HEK293 (cell line): ENCODE data around the gene CREB5.

Experiments
- TRIM28 ChIP-seq: IDR thresholded peaks from 2 replicates; pipeline ENCODE4 v1.6.1; 2011; ENCODE audit warnings: low read length, control low read depth, borderline replicate concordance
- YY1 ChIP-seq: fragments of 450-650 bp; formaldehyde crosslinking; IDR thresholded peaks from 2 replicates; pipeline ENCODE4 v1.5.1; 2018; ENCODE audit warnings: missing biosample characterization, missing genetic modification characterization
- ZBTB21 ChIP-seq: fragments of 450-650 bp; formaldehyde crosslinking; IDR thresholded peaks from 2 replicates; pipeline ENCODE4 v1.5.1; 2017; ENCODE audit warnings: missing biosample characterization, missing genetic modification characterization
- ZNF623 ChIP-seq: fragments of 450-650 bp; formaldehyde crosslinking; IDR thresholded peaks from 2 replicates; pipeline ENCODE4 v1.5.1; 2016; ENCODE audit warnings: missing biosample characterization, missing genetic modification characterization
- ZNF658 ChIP-seq: fragments of 450-650 bp; formaldehyde crosslinking; IDR thresholded peaks from 2 replicates; pipeline ENCODE4; 2016; ENCODE audit warnings: missing biosample characterization, missing genetic modification characterization
- ZNF776 ChIP-seq: fragments of 450-650 bp; formaldehyde crosslinking; IDR thresholded peaks from 2 replicates; pipeline ENCODE4 v1.5.0; 2017; ENCODE audit warnings: missing biosample characterization, missing genetic modification characterization, borderline replicate concordance
- ZNF777 ChIP-seq: fragments of 450-650 bp; formaldehyde crosslinking; IDR thresholded peaks from 2 replicates; pipeline ENCODE4 v1.5.1; 2017; ENCODE audit warnings: missing biosample characterization, missing genetic modification characterization, borderline replicate concordance
- ZNF837 ChIP-seq: fragments of 450-650 bp; formaldehyde crosslinking; IDR thresholded peaks from 2 replicates; pipeline ENCODE4 v1.5.1; 2016; ENCODE audit warnings: missing biosample characterization, missing genetic modification characterization
- ZSCAN23 ChIP-seq: fragments of 450-650 bp; formaldehyde crosslinking; IDR thresholded peaks from 2 replicates; pipeline ENCODE4 v1.5.1; 2016; ENCODE audit warnings: missing biosample characterization, missing genetic modification characterization
- TF ChIP-seq, protein P1 (sequence below): fragments of 450-650 bp; formaldehyde crosslinking; IDR thresholded peaks from 2 replicates; pipeline ENCODE4 v1.5.1; 2016; ENCODE audit warnings: missing biosample characterization, missing genetic modification characterization, low read depth

DNA sequence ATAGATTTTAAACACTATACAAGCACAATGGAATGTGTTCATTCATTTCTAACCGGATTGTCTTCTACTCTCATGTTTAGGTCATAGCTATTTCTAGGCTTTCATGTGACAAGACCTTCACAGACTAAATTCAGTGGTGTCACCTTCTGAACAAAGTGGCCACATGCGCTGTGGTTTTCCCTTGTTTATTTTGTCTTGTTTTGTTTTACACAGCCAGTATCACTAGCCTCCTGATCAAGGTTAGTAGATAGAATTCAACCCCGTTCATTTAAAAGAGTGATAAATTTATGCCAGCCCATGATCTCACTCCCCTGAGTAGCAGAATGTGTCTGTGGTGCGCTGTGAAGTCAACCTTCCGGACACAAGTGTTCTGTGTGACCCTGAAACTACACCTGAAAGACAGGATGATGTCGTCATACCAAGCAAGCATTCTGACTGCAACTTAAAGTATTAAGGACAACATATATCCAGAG is 209.1 kb downstream of the CREB5 start:
- no peak for TF ChIP-seq ZNF837 (tag by site-specific recombination)
- no peak for TF ChIP-seq ZNF776 (tag by site-specific recombination)
- TF ChIP-seq ZNF777 (tag by site-specific recombination) = no peak
- no peak for TF ChIP-seq YY1 (tag by site-specific recombination)
- peak; percentile 34 for TF ChIP-seq ZBTB21 (tag by site-specific recombination)
- TF ChIP-seq, protein P1, sequence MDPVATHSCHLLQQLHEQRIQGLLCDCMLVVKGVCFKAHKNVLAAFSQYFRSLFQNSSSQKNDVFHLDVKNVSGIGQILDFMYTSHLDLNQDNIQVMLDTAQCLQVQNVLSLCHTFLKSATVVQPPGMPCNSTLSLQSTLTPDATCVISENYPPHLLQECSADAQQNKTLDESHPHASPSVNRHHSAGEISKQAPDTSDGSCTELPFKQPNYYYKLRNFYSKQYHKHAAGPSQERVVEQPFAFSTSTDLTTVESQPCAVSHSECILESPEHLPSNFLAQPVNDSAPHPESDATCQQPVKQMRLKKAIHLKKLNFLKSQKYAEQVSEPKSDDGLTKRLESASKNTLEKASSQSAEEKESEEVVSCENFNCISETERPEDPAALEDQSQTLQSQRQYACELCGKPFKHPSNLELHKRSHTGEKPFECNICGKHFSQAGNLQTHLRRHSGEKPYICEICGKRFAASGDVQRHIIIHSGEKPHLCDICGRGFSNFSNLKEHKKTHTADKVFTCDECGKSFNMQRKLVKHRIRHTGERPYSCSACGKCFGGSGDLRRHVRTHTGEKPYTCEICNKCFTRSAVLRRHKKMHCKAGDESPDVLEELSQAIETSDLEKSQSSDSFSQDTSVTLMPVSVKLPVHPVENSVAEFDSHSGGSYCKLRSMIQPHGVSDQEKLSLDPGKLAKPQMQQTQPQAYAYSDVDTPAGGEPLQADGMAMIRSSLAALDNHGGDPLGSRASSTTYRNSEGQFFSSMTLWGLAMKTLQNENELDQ (tag by site-specific recombination) = no peak
- no peak for TF ChIP-seq TRIM28
- TF ChIP-seq ZNF658 (tag by site-specific recombination) = no peak
- no peak for TF ChIP-seq ZNF623
- TF ChIP-seq ZSCAN23 (tag by site-specific recombination) = peak; percentile 39; the same call in 1 of the 2 replicates
